Measurements from ENCODE around the gene SMG1.

GRCh38 chr16:18841833-18842525 is 84.2 kb downstream of the SMG1 start:
- TF ChIP-seq, protein P1, sequence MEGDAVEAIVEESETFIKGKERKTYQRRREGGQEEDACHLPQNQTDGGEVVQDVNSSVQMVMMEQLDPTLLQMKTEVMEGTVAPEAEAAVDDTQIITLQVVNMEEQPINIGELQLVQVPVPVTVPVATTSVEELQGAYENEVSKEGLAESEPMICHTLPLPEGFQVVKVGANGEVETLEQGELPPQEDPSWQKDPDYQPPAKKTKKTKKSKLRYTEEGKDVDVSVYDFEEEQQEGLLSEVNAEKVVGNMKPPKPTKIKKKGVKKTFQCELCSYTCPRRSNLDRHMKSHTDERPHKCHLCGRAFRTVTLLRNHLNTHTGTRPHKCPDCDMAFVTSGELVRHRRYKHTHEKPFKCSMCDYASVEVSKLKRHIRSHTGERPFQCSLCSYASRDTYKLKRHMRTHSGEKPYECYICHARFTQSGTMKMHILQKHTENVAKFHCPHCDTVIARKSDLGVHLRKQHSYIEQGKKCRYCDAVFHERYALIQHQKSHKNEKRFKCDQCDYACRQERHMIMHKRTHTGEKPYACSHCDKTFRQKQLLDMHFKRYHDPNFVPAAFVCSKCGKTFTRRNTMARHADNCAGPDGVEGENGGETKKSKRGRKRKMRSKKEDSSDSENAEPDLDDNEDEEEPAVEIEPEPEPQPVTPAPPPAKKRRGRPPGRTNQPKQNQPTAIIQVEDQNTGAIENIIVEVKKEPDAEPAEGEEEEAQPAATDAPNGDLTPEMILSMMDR (IDR thresholded peaks at IDR 0.05; ENCODE audit: low read length) = no peak
- TF ChIP-seq EZH2 (optimal IDR thresholded peaks at IDR 0.05; ENCODE audit: low read depth, low read length) (no peak), EZH2phosphoT487 (IDR thresholded peaks at IDR 0.05; ENCODE audit: low read length) (no peak)

All from MM.1S (cell line).